OCI-LY3 (cell line): ENCODE data around the gene SPEM2.

Source experiments
- H2AFZ ChIP-seq: fragments of 200-600, 300-600 bp; shearing (Covaris generic); 2 replicates; pipeline ENCODE4 v1.6.0; 2014; ENCODE audit warnings: antibody characterized with exemption, low read depth, low read length
- H3K27ac ChIP-seq: fragments of 200-600, 300-600 bp; sonication (generic); 2 replicates; pipeline ENCODE4 v1.5.1; 2014; ENCODE audit warnings: mild to moderate bottlenecking, low read length, moderate library complexity, mixed read lengths
- H3K27me3 ChIP-seq: fragments of 200-600, 300-600 bp; sonication (generic); 2 replicates; pipeline ENCODE4 v1.6.1; 2014; ENCODE audit warnings: low read depth, low read length, mixed read lengths
- H3K36me3 ChIP-seq: fragments of 200-600, 300-600 bp; sonication (generic); replicated peaks from 2 replicates; pipeline ENCODE3; 2014; ENCODE audit warnings: low read depth, low read length, mixed read lengths
- H3K4me1 ChIP-seq: fragments of 300-600, 200-600 bp; sonication (generic); 2 replicates; pipeline ENCODE4 v1.6.1; 2014; ENCODE audit warnings: low read length, mixed read lengths
- H3K4me2 ChIP-seq: fragments of 200-600, 300-600 bp; sonication (generic); 2 replicates; pipeline ENCODE4 v1.6.1; 2014; ENCODE audit warnings: low read length, mixed read lengths
- H3K4me3 ChIP-seq: fragments of 300-600, 200-600 bp; sonication (generic); 2 replicates; pipeline ENCODE4 v1.5.1; 2014; ENCODE audit warnings: antibody characterized with exemption, mild to moderate bottlenecking, low read length, moderate library complexity
- H3K79me2 ChIP-seq: fragments of 300-600, 200-600 bp; shearing (Covaris generic); 2 replicates; pipeline ENCODE4 v1.6.1; 2014; ENCODE audit warnings: mild to moderate bottlenecking, low read length, mixed read lengths
- H3K9ac ChIP-seq: fragments of 300-600, 200-600 bp; shearing (Covaris generic); 2 replicates; pipeline ENCODE4 v1.6.0; 2014; ENCODE audit warnings: mild to moderate bottlenecking, low read length, moderate library complexity
- H3K9me3 ChIP-seq: fragments of 200-600, 300-600 bp; shearing (Covaris generic); 2 replicates; pipeline ENCODE4 v1.6.1; 2014; ENCODE audit warnings: low read length, mixed read lengths; ENCODE audit not compliant: insufficient read depth
- H4K20me1 ChIP-seq: fragments of 200-600, 300-600 bp; sonication (generic); 2 replicates; pipeline ENCODE4 v1.6.1; 2016; ENCODE audit warnings: low read length, mixed read lengths; ENCODE audit not compliant: insufficient read depth
- CTCF ChIP-seq: fragments of 200-600, 300-600 bp; sonication (generic); IDR thresholded peaks from 2 replicates; pipeline ENCODE4 v1.5.1; 2014; ENCODE audit warnings: antibody characterized with exemption, low read length, low read depth
- EZH2phosphoT487 ChIP-seq: fragments of 200-600 bp; shearing (Covaris generic); IDR thresholded peaks from 2 replicates; pipeline ENCODE4 v1.6.1; 2018; ENCODE audit warnings: antibody characterized with exemption, mixed run types, low read depth

SPEM2 gene

GRCh38 chr17:7437950-7438614 is 12.7 kb downstream of the SPEM2 start:
- TF ChIP-seq EZH2phosphoT487 (no peak), CTCF (no peak)
- Histone ChIP-seq H3K36me3 (no peaks in the 10 kb centered on the region), H2AFZ (no peak overlapping the region), H3K27ac (no peak overlapping the region), H3K4me2 (no peak overlapping the region), H3K9ac (no peak overlapping the region), H4K20me1 (no peaks in the 10 kb centered on the region), H3K4me3 (no peak overlapping the region), H3K4me1 (peaks cover 12% of the 10 kb centered on the region), H3K27me3 (0 out of 2 replicates have a peak, but pooled peaks cover 3% of the 10 kb centered on the region), H3K79me2 (no peaks in the 10 kb centered on the region), H3K9me3 (no peaks in the 10 kb centered on the region)

GRCh38 chr17:7438656-7439460 is 13.4 kb downstream of the SPEM2 start:
- Histone ChIP-seq H3K27me3 (0 out of 2 replicates have a peak, but pooled peaks cover 3% of the 10 kb centered on the region), H3K79me2 (no peaks in the 10 kb centered on the region), H3K4me1 (peaks cover 12% of the 10 kb centered on the region), H3K4me3 (no peak overlapping the region), H2AFZ (no peak overlapping the region), H3K27ac (no peak overlapping the region), H3K9ac (no peak overlapping the region), H3K4me2 (no peak overlapping the region), H4K20me1 (no peaks in the 10 kb centered on the region), H3K36me3 (no peaks in the 10 kb centered on the region), H3K9me3 (no peaks in the 10 kb centered on the region)
- TF ChIP-seq CTCF = no peak
- no peak for TF ChIP-seq EZH2phosphoT487

GRCh38 chr17:7439462-7440112 is 14.2 kb downstream of the SPEM2 start, which contains the start of gene FGF11:
FGF11 (plus strand) TSS chr17:7439512; CDS start chr17:7439621, 109 bp downstream.
- peak within 1 kb of the TSS; percentile 35; the same call in 1 of the 2 replicates for H3K9ac ChIP-seq
- no peaks in the 10 kb centered on the region for H3K9me3 ChIP-seq
- no peak within 1 kb of the TSS for H2AFZ ChIP-seq
- H3K4me3 ChIP-seq = peak within 1 kb of the TSS; percentile 74
- H3K4me2 ChIP-seq = peak within 1 kb of the TSS; percentile 60
- peaks cover 12% of the 10 kb centered on the region for H3K4me1 ChIP-seq
- H3K36me3 ChIP-seq = no peaks in the 10 kb centered on the region
- 0 out of 2 replicates have a peak, but pooled peaks cover 3% of the 10 kb centered on the region for H3K27me3 ChIP-seq
- no peaks in the 10 kb centered on the region for H3K79me2 ChIP-seq
- no peak within 1 kb of the TSS for H3K27ac ChIP-seq
- TF ChIP-seq CTCF (no peak), EZH2phosphoT487 (no peak)
- no peaks in the 10 kb centered on the region for H4K20me1 ChIP-seq
